GM12865 (cell line): ENCODE results near the gene IRF5.

Experiments used
- DNase-seq: peaks from one replicate; pipeline ENCODE4 v3.0.0; 2010; ENCODE audit warnings: low read depth
- H3K4me3 ChIP-seq: 2 replicates; pipeline ENCODE4 v1.5.1; 2011; ENCODE audit warnings: mild to moderate bottlenecking, low read depth, low read length, control low read depth
- CTCF ChIP-seq: IDR thresholded peaks from 2 replicates; pipeline ENCODE4 v1.5.1; 2011; ENCODE audit warnings: low read length, control low read depth, low read depth, inconsistent platforms; ENCODE audit not compliant: insufficient read depth; ENCODE audit errors: missing control alignments

The IRF5 gene

GRCh38 chr7:128937647-128938543 is at the start of gene IRF5:
Gene IRF5 (plus strand): TSS chr7:128937927. CDS start chr7:128942082, 4,155 bp downstream.
- peak within 1 kb of the TSS; percentile 83 for H3K4me3 ChIP-seq
- peak; percentile 84 for DNase-seq
- no peak for TF ChIP-seq CTCF

GRCh38 chr7:128888039-128888755 is 49.5 kb upstream of the IRF5 start:
- no peak for DNase-seq
- TF ChIP-seq CTCF: no peak
- H3K4me3 ChIP-seq: no peak overlapping the region

GRCh38 chr7:128888756-128889095 is 49.0 kb upstream of the IRF5 start:
- no peak overlapping the region for H3K4me3 ChIP-seq
- no peak for DNase-seq
- TF ChIP-seq CTCF: no peak

GRCh38 chr7:128889121-128889520 is 48.6 kb upstream of the IRF5 start:
- no peak for TF ChIP-seq CTCF
- H3K4me3 ChIP-seq: no peak overlapping the region
- no peak for DNase-seq

- no peak overlapping the region for H3K4me3 ChIP-seq
- no peak for DNase-seq
- TF ChIP-seq CTCF: no peak
These were observed 47.2 kb upstream of the IRF5 start for GRCh38 chr7:128890306-128891109.

GRCh38 chr7:128891110-128891941 is 46.4 kb upstream of the IRF5 start:
- no peak for TF ChIP-seq CTCF
- DNase-seq: no peak
- no peak overlapping the region for H3K4me3 ChIP-seq
